Measurements from ENCODE around the gene ITPR1.

ITPR1 gene

GRCh38 chr3:4829031-4829394 is 335.9 kb downstream of the ITPR1 start:
- no peak for ATAC-seq
- DNase-seq: no peak

- DNase-seq (peak; percentile 21), ATAC-seq (no peak)
Measured at GRCh38 chr3:4830586-4830914, 337.4 kb downstream of the ITPR1 start.

DNA sequence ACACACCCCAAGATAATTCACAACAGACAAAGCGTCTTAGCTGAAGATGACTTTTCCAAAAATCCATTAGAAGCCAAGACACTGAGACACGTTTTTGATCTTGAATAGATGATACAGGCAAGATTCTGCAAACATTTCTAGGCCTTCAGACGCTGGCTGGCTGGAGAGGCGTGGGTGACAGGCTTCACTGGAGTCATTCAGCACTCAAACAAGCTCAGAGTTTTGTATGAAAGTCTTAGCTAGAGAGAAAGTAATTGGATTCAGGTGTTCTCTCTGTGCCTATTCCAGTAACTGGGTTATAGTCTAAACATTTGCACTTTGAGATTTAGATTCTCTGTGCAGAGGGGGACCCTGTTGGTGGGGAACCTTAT is 338.4 kb downstream of the ITPR1 start:
- ATAC-seq (no peak), DNase-seq (peak; percentile 35)

GRCh38 chr3:4833471-4833870 is 340.3 kb downstream of the ITPR1 start:
- no peak for ATAC-seq

DNA sequence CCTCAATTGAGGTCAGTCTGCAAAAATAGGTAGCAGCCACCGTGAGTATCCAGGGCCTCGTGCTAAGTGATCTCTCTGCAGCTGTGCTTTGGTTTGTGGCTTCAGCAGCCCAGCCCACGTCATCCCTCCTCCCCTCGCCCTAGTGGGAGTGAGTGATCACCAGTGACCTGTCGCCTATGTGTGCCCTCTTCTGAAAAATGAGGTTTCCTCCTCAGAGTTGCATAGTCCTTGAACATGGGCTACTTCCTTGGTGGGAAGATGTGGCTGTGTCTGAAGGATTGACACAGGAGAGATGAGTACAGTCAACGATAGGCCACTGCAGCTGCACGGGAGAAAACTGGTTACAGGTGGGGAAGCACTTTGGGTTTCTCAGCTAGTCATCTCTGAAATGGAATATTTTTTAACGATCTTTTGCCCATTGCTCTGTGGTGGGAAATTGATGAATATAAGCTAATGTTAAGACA is 341.3 kb downstream of the ITPR1 start:
- peak; percentile 85 for DNase-seq
- ATAC-seq: peak; percentile 65

More at GRCh38 chr3:4833471-4833870, 340.3 kb downstream of the ITPR1 start:
- DNase-seq: no peak

DNA sequence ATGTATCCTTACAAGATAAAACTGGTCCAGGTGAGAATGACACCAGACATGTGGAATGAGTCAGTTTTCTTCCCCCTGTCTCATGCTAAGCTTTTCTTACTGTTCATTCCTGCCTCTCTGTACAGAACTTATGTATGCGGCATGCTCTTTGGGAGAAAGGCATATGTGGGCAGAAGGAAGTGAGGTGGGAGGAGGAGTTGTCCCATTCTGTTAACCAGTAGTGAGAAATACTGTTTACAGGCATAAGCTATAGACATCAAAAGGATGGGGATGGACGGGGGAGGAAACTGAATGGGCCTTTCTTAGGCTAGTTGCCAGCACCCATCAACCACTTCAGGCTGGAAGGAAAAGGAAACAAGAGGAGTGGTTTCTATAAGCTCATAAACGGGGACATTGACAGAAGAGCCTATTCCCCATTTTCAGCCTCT is 342.5 kb downstream of the ITPR1 start:
- peak; percentile 42 for DNase-seq
- peak; percentile 29 for ATAC-seq

DNA sequence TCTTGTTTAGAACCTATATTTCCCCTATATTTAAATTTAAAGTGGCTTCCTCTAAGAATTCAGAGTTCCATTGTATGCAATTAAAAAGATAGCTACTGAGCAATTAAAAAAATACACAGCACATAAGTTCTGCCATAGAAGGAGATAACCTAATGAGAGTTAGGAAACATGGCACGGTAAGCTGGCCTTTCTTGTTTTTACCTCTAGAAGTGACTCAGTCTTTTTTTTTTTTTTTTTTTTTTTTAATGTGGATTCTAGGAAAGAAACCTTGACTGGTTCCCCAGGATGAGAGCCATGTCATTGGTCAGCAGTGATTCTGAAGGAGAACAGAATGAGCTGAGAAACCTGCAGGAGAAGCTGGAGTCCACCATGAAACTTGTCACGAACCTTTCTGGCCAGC is 343.4 kb downstream of the ITPR1 start:
- DNase-seq (no peak), ATAC-seq (no peak)

GRCh38 chr3:4837374-4837930 is 344.3 kb downstream of the ITPR1 start:
- DNase-seq: no peak
- ATAC-seq: no peak

DNA sequence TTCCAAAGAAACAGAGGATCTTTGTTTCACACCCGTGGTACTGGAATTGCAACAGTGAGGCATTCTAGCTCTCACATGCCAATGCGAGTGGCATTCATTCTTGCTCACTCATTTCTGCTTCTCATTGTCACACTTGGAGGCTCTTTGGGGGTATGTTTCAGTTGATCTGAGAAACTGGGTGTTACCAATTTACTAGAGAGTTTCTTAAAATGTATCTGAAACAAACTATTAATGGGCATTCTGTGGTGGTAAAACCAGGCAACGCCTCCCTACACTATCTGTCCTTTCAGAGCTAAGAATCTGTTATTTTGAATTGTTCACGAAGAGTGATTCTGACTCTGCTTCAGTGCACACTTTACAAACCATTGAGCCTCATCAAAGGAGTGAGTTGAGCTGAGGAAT is 345.5 kb downstream of the ITPR1 start:
- ATAC-seq (no peak), DNase-seq (no peak)

GRCh38 chr3:4839278-4839677 is 346.1 kb downstream of the ITPR1 start:
- DNase-seq (no peak), ATAC-seq (no peak)

GRCh38 chr3:4841225-4841624 is 348.1 kb downstream of the ITPR1 start:
- ATAC-seq (no peak), DNase-seq (no peak)

DNA sequence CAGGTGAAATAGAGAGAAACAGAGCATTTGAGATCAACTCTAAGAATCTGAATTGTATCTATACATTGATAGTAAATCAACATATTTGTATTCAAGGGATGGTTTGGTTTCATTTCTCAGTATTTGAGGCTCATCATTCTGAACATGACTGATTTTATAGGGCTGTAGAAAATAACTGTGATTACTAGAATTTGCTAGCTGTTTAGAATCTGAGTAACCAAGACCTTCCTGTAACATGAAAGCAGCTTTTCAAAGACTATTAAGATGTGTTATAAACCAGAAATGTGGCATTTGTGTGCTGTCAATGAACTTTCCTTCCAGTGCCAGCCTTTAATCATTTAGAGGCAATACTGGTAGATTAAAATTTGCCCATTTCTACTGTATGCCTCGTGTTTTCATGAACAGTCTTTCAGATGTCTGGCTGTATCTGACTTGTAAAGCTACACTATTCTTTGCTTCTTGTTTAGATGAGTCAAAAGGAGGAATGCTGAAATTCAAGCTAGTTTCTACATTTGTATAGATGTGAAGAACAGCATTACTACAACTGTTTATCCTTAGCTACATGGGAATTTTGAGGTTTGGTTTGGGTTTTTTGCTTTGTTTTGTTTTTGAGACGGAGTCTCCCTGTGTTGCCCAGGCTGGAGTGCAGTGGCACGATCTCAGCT is 348.8 kb downstream of the ITPR1 start:
- ATAC-seq: peak; percentile 11
- no peak for DNase-seq

- DNase-seq (peak; percentile 33), ATAC-seq (no peak)
Measured at GRCh38 chr3:4843619-4844018, 350.5 kb downstream of the ITPR1 start.

DNA sequence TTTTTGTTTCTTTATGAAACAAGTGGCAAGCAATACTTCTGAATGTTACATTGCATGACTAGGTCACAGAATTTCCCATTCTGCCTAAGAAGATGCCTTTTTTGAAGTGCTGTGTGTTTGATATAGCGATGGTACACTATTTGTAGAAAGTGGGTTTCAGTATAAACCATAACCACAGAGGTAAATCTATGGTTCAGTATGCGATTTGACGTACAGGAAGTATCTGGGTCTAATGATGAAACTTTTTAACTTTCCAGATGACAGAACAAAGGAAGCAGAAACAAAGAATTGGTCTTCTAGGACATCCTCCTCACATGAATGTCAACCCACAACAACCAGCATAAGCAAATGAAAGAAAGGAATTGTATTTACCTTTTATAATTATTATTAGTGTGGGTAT is 352.7 kb downstream of the ITPR1 start:
- ATAC-seq (peak; percentile 72), DNase-seq (no peak)

DNA sequence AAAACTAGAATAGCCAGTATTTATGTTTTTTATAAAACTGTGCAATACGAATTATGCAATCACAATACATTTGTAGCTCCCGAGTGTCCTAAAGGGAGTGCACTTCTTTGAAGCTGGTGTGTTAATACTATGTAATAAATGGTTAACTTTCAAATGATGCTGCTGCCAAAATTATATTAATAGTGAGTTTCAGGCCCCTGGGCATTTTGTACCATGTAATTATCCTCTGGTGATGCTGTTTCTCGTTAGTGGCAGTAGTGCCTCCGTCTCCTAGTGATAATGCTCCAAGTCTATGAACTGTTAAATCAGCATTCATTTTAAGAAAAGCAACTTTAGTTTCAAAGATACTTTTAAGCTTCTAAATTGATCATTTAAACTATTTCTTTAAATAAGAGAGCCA is 353.4 kb downstream of the ITPR1 start:
- ATAC-seq (no peak), DNase-seq (no peak)

- ATAC-seq: no peak
- no peak for DNase-seq
Measured at GRCh38 chr3:4848176-4848825, 355.2 kb downstream of the ITPR1 start.

DNA sequence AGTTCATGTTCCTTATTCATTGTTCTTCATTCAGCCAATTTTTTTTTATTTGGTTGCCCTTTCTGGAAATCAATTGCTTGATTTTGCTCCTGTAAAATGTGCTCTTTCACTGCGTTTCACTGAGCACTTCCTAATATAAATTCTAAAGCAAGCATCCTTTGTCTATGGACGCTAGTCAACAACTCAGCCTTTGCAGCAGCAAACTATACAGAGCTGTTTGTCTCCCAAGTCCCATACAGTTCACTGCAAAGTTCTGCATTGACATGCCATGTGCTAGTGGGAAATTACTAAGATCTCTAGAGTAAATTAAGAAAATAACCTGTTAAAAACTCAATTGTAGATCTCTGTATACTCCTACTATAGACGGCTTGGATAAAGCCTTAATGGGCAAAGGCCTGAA is 356.0 kb downstream of the ITPR1 start:
- ATAC-seq (no peak), DNase-seq (no peak)

- DNase-seq (no peak), ATAC-seq (no peak)
Measured at GRCh38 chr3:4849739-4850138, 356.6 kb downstream of the ITPR1 start.

- DNase-seq: peak; percentile 62
Measured at GRCh38 chr3:4850211-4850927, 357.2 kb downstream of the ITPR1 start.

GRCh38 chr3:4850928-4851265 is 357.7 kb downstream of the ITPR1 start:
- no peak for DNase-seq

More at GRCh38 chr3:4850211-4850927, 357.2 kb downstream of the ITPR1 start:
- peak; percentile 58 for ATAC-seq

GRCh38 chr3:4852780-4853748 is 359.9 kb downstream of the ITPR1 start:
- no peak for DNase-seq
- ATAC-seq: no peak

More at GRCh38 chr3:4850928-4851265, 357.7 kb downstream of the ITPR1 start:
- ATAC-seq: peak; percentile 76

GRCh38 chr3:4853749-4854140 is 360.6 kb downstream of the ITPR1 start:
- DNase-seq: no peak
- no peak for ATAC-seq
